Measurements from ENCODE around the gene BAIAP3.

DNA sequence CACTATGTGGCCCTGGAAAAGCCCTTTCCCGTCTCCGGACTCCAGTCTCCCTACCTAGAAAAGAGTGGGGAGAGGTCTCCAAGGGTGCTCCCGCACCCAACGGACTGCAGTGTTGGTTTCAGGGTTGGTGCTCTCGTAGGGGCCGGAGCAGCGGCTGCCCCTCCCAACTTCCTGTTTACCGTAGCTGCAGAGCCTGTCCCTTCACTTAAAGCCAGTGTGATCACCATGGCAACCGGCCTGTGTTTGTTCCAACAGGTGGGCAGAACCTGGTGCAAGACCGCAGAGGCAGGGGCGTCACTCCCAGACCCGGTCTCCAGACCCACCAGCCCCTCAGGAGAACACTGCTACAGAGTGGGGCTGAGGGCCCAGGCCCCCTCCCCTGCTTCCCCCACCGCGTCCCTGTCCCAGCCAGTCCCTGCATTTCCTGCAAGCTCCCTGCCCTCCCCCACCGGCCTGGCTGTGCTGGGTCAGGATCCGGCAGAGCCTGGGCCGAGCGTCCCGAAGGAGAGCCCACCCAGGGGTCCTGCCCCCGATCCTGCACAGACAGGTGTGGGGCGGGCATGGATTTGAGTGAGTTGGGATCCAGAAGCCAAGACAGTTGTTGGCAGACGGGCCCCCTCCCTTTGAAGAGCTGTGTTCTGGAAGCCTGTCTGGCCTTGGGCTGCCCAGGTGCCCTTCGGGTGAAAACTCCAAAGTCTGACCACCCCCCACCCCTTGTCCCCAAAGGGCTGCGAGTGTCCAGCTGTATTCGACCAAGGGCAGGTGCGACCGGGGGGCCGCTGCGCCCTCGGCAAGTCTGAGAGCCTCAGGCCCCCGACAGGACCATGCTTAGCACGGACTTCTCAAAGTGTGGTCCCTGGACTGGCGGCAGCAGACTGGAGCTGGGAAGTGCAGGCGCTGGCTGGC, 1.5 kb upstream of the BAIAP3 start:
- TF ChIP-seq CREB1 (CRISPR knock-in tag; IDR thresholded peaks at IDR 0.05; ENCODE audit: low read depth) (no peak), EZH2phosphoT487 (IDR thresholded peaks at IDR 0.05; ENCODE audit: unreplicated experiment) (no peak), EZH2 (IDR thresholded peaks at IDR 0.05; ENCODE audit: low read depth, unreplicated experiment) (no peak), POLR2AphosphoS5 (IDR thresholded peaks at IDR 0.05; ENCODE audit: low read depth) (no peak), ZNF462 (CRISPR knock-in tag; IDR thresholded peaks at IDR 0.05) (no peak), ETS1 (IDR thresholded peaks at IDR 0.05) (peak; percentile 86)
- TF ChIP-seq, protein P1, sequence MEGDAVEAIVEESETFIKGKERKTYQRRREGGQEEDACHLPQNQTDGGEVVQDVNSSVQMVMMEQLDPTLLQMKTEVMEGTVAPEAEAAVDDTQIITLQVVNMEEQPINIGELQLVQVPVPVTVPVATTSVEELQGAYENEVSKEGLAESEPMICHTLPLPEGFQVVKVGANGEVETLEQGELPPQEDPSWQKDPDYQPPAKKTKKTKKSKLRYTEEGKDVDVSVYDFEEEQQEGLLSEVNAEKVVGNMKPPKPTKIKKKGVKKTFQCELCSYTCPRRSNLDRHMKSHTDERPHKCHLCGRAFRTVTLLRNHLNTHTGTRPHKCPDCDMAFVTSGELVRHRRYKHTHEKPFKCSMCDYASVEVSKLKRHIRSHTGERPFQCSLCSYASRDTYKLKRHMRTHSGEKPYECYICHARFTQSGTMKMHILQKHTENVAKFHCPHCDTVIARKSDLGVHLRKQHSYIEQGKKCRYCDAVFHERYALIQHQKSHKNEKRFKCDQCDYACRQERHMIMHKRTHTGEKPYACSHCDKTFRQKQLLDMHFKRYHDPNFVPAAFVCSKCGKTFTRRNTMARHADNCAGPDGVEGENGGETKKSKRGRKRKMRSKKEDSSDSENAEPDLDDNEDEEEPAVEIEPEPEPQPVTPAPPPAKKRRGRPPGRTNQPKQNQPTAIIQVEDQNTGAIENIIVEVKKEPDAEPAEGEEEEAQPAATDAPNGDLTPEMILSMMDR (conservative IDR thresholded peaks at IDR 0.05; ENCODE audit: low read depth in 2 of 2), result no peak
- TF ChIP-seq, protein P2, sequence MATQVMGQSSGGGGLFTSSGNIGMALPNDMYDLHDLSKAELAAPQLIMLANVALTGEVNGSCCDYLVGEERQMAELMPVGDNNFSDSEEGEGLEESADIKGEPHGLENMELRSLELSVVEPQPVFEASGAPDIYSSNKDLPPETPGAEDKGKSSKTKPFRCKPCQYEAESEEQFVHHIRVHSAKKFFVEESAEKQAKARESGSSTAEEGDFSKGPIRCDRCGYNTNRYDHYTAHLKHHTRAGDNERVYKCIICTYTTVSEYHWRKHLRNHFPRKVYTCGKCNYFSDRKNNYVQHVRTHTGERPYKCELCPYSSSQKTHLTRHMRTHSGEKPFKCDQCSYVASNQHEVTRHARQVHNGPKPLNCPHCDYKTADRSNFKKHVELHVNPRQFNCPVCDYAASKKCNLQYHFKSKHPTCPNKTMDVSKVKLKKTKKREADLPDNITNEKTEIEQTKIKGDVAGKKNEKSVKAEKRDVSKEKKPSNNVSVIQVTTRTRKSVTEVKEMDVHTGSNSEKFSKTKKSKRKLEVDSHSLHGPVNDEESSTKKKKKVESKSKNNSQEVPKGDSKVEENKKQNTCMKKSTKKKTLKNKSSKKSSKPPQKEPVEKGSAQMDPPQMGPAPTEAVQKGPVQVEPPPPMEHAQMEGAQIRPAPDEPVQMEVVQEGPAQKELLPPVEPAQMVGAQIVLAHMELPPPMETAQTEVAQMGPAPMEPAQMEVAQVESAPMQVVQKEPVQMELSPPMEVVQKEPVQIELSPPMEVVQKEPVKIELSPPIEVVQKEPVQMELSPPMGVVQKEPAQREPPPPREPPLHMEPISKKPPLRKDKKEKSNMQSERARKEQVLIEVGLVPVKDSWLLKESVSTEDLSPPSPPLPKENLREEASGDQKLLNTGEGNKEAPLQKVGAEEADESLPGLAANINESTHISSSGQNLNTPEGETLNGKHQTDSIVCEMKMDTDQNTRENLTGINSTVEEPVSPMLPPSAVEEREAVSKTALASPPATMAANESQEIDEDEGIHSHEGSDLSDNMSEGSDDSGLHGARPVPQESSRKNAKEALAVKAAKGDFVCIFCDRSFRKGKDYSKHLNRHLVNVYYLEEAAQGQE (IDR thresholded peaks at IDR 0.05; ENCODE audit: unreplicated experiment), result no peak

All from GM23338 (cell line).